ENCODE data around the gene SYT11. TPM values are rescaled to one million over a fixed set of nuclear protein-coding genes. Genes with fewer than 3 reads are reported as not detected.

SYT11 gene
- total and polyA plus RNA-seq, 2 of the 8 experiments (the other 6 are each of a cell fraction or from before 2014, with no cell fraction given) = 7.2 to 9.6 TPM

DNA sequence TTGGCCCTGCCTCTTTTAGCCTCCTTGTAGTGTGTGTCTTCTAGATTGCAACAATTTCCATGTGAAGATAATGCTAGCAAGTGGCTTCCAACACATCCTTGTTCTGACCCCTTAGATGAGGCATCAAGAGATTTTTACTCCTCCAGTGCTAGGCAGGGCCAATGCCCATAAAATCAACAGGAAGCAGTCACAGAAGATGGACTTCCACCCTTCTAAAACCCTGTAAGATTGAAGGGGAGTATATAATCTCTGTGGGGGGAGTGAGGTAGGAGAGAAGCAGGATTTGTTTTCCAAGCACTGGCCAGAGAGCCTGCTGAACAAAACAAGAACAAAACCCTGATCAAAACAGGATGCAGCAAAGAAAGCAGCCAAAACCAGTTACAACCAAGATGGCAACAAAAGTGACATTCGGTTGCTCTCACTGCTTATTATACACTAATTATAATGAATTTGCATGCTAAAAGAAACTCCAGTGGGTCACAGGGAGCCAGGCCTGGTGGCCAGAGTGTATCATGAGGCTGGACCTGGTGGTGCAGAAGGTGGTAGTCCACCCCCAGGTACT is 14.4 kb upstream of the SYT11 start (continued):
- TF ChIP-seq JUND (IDR thresholded peaks at IDR 0.05; ENCODE audit: low read length) = no peak
